ENCODE measurements around the gene NBEA. TPM values are rescaled to one million over a fixed set of nuclear protein-coding genes. Genes with fewer than 3 reads are reported as not detected.

The NBEA gene
- total RNA-seq, 1 experiment from 2014 or later, result 0.75 TPM

DNA sequence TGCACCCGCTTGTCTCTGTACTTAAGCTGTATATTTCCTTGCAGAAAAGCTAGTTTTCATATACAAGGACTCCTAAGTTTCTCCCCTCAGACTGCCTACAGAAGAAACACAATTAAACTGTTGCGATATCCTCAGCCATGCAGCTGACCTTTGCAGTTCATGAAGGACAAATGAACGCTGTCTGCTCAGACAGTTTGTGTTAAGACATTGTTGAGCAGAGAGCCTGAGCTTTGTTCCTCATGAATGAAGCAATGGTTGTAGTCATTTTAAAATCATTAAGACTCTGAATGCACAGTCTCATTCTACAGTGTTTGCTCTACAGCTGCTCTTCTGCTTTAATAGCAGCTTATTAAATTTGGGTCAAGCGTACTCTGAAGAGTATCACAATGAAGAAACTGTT, 557.6 kb downstream of the NBEA start:
- no peak for DNase-seq (ENCODE audit: low read depth)

DNA sequence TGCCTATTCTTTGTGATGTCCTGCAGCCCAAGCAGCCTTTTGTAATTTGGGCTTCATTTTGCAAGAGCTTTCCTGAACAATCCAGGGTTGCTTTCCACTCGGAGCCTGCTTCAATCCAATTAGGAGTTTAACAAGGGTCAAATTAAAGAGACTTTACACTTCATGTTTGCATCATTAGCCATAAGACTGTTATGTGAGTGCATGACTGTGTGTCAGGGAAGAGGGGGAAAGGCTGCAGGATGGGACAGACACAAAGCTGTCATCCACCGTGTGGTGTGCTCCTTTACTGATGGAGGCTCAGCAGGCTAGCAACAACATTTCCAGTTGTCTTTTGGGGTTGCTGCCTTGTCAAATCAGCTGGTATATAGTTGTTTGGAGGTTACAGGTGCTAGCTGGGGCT, 558.1 kb downstream of the NBEA start:
- no peak for DNase-seq (ENCODE audit: low read depth)

DNA sequence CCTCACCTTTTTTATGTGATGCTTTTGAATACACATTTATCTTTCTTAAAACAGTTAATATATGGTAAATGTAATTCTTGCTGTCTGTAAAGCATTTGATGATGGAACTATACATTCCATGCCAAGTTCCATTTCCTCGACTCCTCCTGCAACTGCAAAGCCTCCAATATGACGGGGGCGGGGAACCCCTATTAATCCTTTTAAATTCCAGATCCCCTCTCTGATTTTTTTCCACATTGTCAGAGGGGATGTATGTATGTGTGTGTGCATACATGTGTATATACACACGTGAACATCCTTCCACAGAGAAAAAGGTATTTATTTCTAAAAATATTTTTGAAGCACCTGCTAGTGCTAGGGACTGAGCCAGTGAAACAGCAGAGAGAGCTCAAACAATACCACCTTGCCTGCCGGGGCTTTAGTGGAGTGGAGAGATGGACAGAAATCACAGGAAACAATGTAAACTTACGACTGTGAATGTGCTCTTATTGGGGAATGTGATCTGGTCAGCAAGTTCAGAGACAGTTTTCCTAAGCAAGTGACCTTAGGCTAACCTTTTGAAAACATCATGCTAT, 559.7 kb downstream of the NBEA start:
- no peak for DNase-seq (ENCODE audit: low read depth)

DNA sequence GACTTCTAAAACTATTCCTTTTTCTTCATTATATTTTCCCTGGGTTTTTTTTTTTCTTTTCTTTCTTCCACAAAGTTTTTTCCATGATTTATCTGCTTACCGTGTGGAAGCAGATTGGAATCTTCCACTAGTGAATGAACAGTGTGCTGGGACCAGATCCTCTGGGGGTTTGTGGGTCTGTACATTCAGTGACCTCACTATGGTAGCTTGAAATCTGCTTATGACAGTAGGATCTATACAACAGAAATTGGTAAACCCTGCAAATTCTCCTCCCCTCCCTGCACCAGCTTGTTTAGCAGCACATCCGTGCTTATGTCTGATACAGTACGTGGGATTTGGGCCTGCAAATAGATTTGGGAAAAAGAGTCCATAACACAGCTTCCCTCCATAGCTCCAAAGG, 560.4 kb downstream of the NBEA start:
- no peak for DNase-seq (ENCODE audit: low read depth)

DNA sequence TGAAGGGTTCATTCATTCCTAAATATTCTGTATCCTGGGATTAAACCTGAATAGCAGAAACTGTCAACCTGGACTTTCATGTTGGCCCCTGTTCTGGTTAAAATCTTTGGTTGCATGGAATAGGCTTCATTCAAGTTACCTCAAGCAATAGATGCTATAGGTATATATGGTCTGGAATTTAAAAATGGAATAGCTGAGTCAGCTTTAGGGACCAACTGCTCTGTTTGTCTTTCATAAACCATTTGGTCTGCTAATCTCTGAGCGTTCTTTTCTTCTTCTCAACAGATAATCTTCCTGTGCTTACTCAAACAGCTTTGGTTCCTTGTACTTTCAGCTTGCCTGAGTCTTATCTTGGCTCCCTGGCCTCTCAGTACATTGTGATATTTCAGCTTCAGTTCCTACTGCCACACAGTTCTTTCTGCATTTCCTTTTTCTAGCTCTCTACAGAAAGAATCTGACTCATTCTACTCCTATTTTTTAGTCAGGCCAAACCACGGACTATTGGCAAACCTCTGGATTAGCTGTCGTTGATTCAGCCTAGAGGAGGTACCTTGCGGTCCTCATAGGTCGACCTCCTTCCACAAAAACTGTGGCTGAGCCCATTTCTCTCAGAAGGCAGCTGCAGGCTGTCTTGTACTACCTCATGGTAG, 570.3 kb downstream of the NBEA start:
- DNase-seq (ENCODE audit: low read depth), result peak; percentile 86

DNA sequence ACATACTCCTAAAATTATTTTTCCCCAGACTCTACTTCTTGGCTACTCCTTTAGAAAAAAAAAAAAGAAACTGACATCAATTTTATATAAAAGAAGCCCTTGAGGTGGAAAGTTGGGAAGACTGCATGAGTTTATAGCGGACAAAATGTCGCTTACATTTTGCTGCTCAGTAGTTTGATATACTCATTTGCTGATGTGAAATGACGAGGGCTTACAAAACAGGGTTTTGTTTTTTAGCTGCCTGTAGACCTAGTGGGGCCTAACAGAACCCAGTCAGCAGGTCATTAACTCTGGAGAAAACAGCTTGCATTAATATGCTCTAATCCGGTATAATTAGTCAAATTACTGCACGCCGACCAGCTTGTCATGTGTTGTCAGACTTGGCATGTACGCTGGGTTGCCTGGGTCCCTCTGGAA, 572.0 kb downstream of the NBEA start:
- DNase-seq (ENCODE audit: low read depth), result no peak

DNA sequence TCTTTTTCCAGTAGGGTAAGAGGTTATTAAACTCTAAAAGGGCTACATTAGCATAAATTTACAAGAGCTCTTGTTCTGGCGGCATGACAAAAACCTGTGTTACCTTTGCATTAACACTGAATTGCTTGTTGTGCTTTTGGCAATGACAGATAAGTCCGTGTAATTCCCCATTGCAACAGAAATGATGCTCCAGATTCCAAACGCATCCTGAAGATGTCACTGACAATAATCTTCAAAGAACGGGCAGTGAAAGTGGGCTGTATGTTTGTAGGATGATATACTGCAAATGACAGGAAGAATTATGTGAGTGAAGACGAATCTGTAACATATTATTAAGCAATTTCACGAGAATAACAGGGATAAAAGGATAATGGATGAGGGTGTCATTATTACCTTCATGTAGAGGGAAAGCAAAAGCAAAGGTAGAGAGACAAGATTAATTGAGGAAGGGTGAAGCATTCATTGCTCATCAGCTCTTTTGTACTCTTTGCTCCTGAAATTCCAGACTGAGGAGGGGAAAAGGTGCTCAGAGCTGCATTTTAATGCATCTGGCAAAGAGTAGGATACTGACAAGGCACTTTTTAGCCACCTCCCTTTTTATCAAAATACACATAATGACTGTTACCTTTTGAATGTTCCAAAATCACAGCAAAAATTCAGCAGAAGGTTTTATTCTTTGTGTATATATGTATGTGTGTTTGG, 572.9 kb downstream of the NBEA start:
- no peak for DNase-seq (ENCODE audit: low read depth)

DNA sequence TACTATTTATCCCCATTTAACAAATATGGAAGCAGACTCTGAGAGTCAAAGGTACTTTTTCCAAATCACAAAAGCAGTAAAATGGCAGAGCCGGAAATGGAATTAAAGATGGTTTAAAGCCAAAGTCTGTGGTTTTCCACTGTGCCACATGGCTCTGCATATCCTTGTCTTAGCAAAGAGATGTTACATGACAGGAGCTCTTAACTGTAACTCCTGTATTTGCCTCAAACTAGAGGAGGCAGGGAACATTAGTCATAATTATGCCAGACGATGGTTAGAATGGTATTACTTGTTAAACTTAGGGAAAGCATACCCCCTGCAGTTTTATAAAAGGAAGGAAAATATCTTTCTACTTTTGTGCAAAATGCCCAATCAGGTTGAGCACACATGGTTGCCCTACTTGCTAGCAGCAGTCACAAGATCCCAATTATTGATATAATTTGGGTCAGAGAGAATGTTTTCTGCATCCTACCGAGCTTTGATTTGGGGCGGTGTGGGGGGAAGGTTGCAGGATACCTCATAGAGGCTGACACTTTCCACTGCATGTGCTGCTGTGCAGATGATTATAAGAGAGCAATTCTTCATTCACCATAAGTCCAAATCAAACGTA, 576.4 kb downstream of the NBEA start:
- peak; percentile 36 for DNase-seq (ENCODE audit: low read depth)

DNA sequence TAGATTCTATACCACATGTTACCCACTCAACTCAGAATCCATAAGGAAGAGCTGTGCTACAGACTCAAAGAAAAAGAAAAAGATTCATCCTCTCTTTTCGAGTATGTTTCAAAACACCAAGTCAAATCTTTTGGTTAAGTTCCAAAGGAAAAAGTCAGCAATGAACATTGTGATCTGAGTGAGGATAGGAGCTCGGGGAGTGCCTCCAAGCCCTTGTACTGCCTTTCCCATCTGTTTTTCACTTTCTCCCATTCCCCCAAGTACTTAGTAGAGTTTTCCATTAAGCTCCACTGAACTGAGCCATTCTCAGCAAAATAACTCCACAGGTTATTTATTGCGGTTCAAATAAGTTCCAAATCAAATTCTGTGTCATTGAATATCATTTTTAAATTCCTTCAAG, 582.1 kb downstream of the NBEA start:
- DNase-seq (ENCODE audit: low read depth), result no peak

DNA sequence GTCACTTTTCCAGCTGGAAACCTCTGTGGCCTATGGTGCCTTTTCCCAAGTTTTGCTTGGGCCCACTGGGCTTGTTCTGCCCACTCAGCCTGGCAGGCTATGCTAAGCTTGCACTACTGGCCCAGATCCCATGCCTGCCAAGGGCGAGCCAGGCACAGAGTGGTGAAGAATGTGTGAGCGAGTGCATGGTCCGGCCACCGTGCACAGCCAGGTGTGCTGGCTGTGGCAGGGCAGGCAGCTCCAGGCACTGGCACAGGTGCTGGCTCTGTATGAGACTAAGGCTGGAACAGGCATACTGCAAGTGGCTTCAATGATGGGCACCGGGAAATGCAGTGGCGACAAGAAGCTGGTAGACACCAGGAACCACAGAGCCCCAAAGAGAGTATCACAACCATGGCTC, 584.5 kb downstream of the NBEA start:
- DNase-seq (ENCODE audit: low read depth), result no peak

DNA sequence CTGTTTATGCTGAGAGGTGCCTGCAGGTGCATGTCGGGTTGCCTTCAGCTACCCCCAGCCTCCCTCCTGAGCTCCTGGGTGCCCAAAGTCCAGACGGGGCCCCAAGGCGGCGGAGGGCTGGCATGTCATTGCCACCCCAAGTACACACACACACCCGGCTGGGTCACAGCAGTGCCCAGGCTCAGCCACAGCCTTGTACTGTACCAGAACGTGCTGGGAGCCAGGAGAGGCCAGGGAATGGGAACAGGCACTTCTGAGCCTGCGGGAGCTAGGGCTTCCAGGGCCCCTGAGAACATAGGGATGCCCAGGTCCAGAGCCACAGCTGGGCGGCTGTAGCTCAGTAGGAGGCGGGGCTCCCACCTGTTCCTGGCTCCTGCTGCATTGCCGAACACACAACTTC, 585.4 kb downstream of the NBEA start:
- DNase-seq (ENCODE audit: low read depth), result no peak

DNA sequence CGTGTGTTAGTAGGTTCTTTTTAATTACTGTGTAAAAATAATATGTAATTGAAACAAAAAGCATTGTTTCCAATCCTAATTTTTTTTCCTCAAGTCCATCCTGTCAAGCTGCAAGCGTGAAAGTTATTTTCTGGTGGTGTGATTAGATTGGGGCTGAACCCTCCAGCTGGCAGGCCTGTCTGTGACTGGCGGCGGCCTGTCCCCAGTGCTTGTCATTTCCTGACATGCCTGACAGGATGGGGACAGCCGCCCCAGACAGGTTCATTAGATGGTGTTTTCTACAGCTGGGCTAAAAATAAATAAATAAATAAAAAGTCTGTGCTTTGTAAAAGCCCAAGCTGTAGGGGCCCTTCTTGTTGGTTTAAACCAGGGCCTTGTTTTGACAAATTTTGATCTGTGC, 588.1 kb downstream of the NBEA start:
- DNase-seq (ENCODE audit: low read depth), result no peak

DNA sequence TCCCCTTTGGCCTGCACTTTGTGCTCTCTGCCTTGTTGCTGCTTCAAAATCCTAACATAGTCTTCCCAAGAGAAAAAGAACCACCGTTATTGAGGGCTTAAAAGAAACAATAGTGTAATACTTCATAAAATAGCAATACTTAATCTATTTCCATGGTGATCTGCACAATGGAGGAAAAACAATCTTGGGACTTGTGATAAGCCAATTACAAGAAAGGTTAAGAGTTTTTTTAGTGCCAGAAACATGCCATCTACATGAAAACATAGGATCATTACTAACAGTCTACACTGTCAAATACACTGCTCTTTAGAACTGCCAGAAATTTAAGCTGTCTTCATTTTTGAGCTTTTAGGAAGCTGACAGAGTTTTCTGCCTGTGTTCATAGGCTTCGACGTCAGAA, 588.5 kb downstream of the NBEA start:
- DNase-seq (ENCODE audit: low read depth), result no peak

DNA sequence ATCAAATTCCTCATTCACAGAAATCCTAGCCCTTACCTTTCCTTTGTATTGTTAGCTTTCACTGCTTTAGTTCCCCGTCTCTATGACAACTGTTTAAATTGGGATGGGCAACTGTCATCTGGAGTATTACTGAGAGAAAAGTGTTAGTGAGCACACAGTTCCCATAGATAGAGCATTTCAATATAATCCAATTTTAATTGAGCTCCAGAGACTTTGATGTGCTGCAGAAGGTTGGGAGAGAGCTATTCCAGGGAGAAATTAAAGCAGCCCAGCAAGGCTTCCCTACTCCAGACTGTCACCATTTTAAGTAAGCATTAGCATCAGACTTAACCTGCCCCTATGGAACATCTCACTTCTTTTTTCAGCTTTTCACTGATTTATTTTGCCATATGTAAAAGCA, 589.5 kb downstream of the NBEA start:
- DNase-seq (ENCODE audit: low read depth), result no peak

DNA sequence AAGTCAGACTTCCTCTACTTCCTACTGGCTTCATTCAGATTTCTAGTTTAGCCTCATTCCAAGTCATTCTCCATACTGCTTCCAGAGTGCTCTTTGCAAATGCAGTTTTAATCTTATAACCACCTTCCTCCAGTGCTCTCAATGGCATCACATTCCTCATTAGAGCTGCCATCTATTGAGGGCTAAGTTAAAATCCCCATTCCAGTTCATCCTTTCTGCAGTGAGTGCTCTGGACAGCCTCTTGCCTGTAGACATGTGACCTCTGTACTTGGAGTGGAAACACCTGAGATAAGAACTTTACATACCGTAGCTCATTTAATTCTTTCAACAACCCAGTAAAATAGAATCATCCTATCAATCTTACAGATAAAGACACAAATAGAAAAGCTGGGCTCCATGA, 592.3 kb downstream of the NBEA start:
- DNase-seq (ENCODE audit: low read depth), result no peak

DNA sequence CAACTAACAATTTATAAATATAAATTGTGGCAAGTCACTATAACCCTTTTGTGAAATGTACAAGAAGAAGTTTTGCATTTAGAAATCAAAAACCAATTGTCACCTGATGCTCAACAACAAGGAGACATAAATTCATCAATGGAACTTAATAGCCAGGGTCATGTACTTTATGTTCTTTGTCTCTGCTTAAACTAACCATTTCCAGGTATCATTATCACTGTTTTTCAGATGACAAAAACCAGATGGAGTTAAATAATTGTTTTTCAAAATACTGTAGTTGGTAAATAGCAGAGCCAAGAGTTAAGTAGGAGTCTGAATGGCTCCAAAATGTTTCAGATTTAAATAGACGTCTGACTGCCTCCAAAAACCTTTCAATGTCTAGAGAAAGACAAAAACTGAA, 606.7 kb downstream of the NBEA start:
- DNase-seq (ENCODE audit: low read depth), result no peak

DNA sequence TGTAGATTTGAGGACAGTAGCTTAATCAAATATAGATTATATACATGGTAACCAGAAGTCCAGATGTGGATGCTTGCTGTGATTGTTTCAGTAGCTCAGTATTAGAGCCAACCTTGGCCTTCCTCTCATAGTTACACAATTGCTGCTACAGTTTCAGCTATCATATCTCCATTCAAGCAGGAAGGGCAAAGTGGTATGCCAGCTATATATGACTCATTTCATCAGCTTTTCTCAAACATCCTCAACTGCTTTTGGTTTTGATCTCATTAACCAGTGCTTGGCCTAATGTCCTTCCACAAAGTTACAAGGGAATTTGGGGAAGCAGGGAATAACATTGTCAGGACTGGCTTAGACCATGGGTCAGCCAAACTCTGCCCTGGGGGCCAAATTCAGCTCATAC, 607.4 kb downstream of the NBEA start:
- DNase-seq (ENCODE audit: low read depth), result peak; percentile 56

DNA sequence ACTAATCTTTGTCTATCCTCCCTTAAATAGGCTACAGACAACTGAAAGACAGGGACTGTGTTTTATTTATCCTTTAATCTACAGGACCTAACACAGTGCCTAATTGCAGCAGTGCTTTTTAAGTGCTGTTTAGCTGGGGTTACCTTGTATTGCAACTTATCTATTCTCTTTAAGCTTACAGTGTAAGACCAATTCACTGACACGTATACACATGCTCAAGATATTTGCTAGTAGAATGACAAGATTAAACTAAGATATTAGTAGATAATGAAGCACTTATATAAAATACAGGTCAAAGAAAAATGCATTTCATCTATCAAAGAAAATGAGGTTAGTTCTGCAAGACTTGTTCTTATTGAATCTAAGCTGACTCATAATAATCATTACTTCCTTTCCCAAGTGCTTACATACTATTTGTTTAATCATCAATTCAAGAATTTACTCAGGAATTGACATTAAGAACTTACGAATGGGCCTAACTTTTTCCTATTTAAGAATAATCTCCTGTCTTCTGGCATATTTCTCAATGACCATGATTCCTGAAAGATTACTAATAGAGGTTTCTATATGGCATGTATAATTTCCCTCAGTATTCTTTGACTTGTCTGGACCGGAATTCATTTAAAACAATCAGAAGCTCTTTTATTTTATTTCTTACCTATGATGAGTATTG, 610.2 kb downstream of the NBEA start:
- no peak for DNase-seq (ENCODE audit: low read depth)

DNA sequence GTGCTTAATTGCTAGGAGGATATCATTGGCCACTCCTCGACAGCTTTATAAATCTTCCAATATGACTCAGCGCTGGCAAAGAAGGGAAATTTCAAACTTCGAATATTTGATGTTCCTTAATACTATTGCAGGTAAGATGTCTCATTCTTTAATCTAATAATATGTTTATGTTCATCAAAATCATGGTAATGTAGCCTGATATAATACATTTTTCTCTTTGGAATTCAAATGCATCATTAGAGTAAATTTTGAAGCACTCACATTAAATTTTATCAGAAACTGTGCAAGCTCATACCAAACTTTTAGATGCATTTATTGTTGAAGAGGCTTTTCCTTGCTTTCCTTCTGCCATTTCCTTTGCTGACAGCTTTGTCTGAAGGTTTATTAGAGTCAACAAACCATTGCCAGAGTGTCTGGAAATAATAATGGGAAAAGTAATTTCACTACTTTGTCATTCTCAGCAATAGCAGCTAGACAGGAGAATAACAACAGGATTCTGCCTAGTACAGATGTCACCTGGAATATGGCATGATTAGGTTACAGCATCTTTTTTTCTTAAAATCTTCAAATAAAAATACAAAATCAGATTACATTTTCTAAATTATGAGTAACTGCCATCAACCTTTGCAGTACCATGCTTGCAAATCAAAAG, 613.0 kb downstream of the NBEA start:
- DNase-seq (ENCODE audit: low read depth), result no peak

DNA sequence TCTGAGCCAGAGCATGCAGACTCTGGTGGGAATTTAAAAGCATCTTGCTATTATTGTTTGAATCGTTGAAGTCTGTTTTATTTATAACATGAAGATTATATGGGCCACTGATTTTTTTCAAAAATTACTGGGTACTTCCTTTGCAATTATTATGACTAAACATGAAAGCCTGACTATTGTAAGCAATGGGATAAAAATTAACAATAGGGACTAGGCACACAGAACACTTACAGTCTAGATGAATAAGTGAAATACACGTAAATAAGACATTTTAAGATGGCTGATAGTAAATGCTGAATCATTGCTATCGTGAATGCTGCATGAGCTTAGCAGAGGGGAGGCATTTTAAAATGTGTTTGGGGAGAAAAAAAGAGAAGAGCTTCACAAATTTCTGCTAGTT, 615.4 kb downstream of the NBEA start:
- no peak for DNase-seq (ENCODE audit: low read depth)

DNA sequence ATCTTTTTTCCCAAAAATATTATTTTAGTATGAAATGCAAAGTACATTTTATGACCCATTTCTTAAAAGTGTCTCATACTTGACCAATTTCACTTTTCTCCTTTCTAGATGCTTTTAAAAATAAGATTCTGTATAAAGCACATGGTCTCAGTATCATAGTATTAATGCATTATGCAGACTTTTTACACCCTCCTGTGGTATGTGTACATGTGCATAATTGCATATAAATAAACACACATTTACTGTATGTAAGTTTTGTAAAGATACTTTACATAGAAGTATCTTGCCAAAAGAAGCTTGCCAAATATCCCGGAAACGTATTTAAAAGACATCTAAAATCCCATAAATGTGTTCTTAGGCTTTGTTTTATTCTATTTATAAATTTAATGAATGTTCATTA, 619.5 kb downstream of the NBEA start:
- no peak for DNase-seq (ENCODE audit: low read depth)

DNA sequence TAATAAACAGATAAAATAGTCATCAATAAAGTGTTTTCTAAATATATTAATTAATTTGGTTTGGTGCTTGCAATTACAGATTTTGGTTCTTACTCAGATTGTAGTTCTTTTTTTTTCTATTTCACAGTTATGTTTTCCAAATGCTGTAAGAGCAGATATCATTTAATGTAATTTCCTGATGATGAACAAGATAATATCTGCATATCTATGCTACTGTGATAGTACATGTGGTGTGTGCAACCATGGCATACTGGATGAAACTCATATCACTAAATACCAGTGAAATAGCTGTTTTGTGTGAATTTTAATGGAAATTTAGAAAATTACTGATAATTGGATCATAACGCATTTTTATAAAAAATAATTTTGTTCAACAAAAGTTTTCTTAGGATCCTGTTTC, 623.2 kb downstream of the NBEA start:
- no peak for DNase-seq (ENCODE audit: low read depth)
